Mesothelial cell of epicardium (in vitro differentiated cells): ENCODE results near the gene CP. TPM values are rescaled to one million over a fixed set of nuclear protein-coding genes. Genes with fewer than 3 reads are reported as not detected.
A peak's percentile ranks its signal among the peaks of the same experiment; 100 is the strongest.

ENCODE experiments used
- DNase-seq, 2 experiments: peaks; one replicate each; pipeline ENCODE4 v3.0.0; 2021; ENCODE audit warnings: low spot score in 2 of 2; ENCODE audit not compliant: unreplicated experiment in 2 of 2
- H3K27ac Mint-ChIP-seq: 2 replicates; pipeline ENCODE4 v1.8.0; 2021; ENCODE audit warnings: mixed read lengths
- H3K27me3 Mint-ChIP-seq: 2 replicates; pipeline ENCODE4 v1.8.0; 2021; ENCODE audit warnings: low read depth, mixed read lengths
- H3K36me3 Mint-ChIP-seq: 2 replicates; pipeline ENCODE4 v1.8.0; 2021; ENCODE audit warnings: mixed read lengths
- H3K4me1 Mint-ChIP-seq: 2 replicates; pipeline ENCODE4 v1.8.0; 2021; ENCODE audit warnings: mixed read lengths
- H3K4me3 Mint-ChIP-seq: 2 replicates; pipeline ENCODE4 v1.8.0; 2021; ENCODE audit warnings: mild to moderate bottlenecking, moderate library complexity, mixed read lengths
- H3K9me3 Mint-ChIP-seq: 2 replicates; pipeline ENCODE4 v1.8.0; 2021; ENCODE audit warnings: mixed read lengths
- CTCF ChIP-seq: fragments of 200-600 bp; sonication (generic); IDR thresholded peaks from one replicate; pipeline ENCODE4 v1.5.0; 2021; ENCODE audit warnings: antibody characterized with exemption; ENCODE audit not compliant: unreplicated experiment
- total RNA-seq: library from RNA; stranded (reverse); gene quantifications from 3 replicates; pipeline ENCODE4 v1.2.1, GENCODE V29; 2021

CP gene
- total RNA-seq, 1 donor from 2014 or later, result 22.6 TPM

GRCh38 chr3:149235599-149236424 is 14.2 kb upstream of the CP start:
- no peak for DNase-seq
- Mint-ChIP-seq H3K9me3 (peaks cover 22% of the 10 kb centered on the region), H3K27ac (no peak overlapping the region), H3K4me3 (no peak overlapping the region), H3K36me3 (peaks cover 2% of the 10 kb centered on the region), H3K27me3 (no peaks in the 10 kb centered on the region), H3K4me1 (peaks cover 30% of the 10 kb centered on the region)
- TF ChIP-seq CTCF, result no peak

GRCh38 chr3:149234671-149235245 is 13.1 kb upstream of the CP start:
- H3K4me1 Mint-ChIP-seq, result peaks cover 29% of the 10 kb centered on the region
- H3K36me3 Mint-ChIP-seq, result peaks cover 2% of the 10 kb centered on the region
- TF ChIP-seq CTCF, result no peak
- no peak overlapping the region for H3K4me3 Mint-ChIP-seq
- H3K9me3 Mint-ChIP-seq, result peaks cover 22% of the 10 kb centered on the region
- H3K27me3 Mint-ChIP-seq, result no peaks in the 10 kb centered on the region
- H3K27ac Mint-ChIP-seq, result no peak overlapping the region
- no peak for DNase-seq

GRCh38 chr3:149233323-149233722 is 11.7 kb upstream of the CP start:
- peaks cover 2% of the 10 kb centered on the region for H3K36me3 Mint-ChIP-seq
- H3K27me3 Mint-ChIP-seq, result no peaks in the 10 kb centered on the region
- no peak for TF ChIP-seq CTCF
- DNase-seq, result no peak
- H3K27ac Mint-ChIP-seq, result peak overlapping the region; percentile 60
- H3K4me1 Mint-ChIP-seq, result peaks cover 29% of the 10 kb centered on the region
- H3K4me3 Mint-ChIP-seq, result no peak overlapping the region
- peaks cover 18% of the 10 kb centered on the region for H3K9me3 Mint-ChIP-seq

GRCh38 chr3:149231871-149232270 is 10.2 kb upstream of the CP start:
- Mint-ChIP-seq H3K27ac (no peak overlapping the region), H3K27me3 (no peaks in the 10 kb centered on the region), H3K4me1 (peaks cover 29% of the 10 kb centered on the region), H3K4me3 (no peak overlapping the region), H3K9me3 (peaks cover 10% of the 10 kb centered on the region), H3K36me3 (peaks cover 2% of the 10 kb centered on the region)
- TF ChIP-seq CTCF, result no peak
- no peak for DNase-seq

- no peak for TF ChIP-seq CTCF
- Mint-ChIP-seq H3K9me3 (peaks cover 5% of the 10 kb centered on the region), H3K36me3 (no peaks in the 10 kb centered on the region)
Measured at GRCh38 chr3:149227591-149228268, 6.1 kb upstream of the CP start.

More at GRCh38 chr3:149227591-149228268, 6.1 kb upstream of the CP start:
- Mint-ChIP-seq H3K27ac (no peak overlapping the region), H3K27me3 (no peaks in the 10 kb centered on the region), H3K4me1 (peaks cover 31% of the 10 kb centered on the region), H3K4me3 (no peak overlapping the region)
- no peak for DNase-seq
